ENCODE measurements around the gene RPP21.

Gene RPP21

DNA sequence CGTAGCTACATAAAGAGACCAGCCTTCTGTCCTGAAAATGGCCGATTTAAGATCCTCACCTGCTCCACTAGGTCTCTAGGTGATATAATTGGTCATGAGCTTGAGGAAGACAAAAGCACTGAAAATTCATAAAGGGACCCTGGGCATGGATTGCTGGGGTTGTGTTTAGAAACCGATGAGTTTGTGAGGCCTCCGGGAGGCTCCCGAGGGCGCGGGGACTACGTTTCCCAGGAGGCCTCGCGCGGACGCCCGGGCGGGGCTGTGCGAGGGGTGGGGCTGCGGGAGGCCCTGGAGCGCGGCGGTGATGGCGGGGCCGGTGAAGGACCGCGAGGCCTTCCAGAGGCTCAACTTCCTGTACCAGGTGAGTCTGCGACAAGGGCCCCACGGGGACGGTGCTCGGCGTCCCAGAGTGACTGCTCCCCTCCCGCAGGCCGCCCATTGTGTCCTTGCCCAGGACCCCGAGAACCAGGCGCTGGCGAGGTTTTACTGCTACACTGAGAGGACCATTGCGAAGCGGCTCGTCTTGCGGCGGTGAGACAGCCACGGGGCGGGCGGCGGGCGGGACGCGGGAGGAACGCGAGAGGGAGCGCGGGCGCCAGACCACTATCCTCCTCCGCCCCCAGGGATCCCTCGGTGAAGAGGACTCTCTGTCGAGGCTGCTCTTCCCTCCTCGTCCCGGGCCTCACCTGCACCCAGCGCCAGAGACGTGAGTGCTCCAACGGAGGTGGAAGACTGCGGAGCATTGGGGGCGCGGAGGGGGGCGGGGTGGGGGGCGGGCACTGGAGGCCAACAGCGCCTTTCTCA is at the start of gene RPP21:
TSS of gene RPP21 (plus strand) at position 289 of the 804 bp plus-strand sequence. CDS start at position 305, 16 bp downstream.
- peak; percentile 78 for DNase-seq (ENCODE audit: low spot score)

DNA sequence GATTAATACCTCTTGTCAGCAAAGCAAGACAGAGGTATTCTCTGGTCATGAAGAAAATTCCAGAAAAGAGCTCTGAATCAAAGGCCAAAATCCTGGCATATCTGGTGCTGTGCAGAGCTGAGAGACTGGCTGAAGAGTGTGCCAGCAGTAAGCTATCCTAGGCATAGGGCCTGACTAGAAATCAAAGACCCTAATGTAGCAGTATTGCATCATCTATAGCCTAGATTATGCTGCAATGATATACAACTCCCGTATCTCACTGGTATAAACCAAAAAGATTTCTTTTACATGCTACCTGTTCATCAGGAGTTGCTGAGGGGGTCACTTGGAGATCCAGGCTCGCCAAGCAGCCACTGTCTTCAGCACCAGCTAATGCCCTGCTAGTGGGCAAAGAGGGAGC is 49.1 kb upstream of the RPP21 start:
- no peak for DNase-seq (ENCODE audit: low spot score)

DNA sequence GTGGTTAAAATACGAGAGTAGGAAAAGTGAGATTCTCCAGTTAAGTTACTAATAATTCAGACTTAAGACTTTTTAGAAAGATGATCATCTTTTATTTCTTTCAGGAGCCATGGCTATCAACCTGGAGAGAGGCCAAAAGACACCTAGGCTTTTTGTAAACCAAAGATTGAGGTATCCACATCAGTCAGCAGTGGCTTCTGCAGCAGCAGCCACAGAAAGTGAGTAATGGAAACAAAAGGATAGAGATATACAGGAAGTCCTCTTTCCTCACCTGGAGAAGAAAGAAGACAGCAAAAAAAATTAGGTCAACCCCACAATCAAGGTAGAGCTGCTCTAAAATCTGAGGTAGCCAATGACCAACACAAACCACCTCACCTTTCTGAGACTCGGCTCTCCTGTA is 41.0 kb upstream of the RPP21 start:
- no peak for DNase-seq (ENCODE audit: low spot score)

DNA sequence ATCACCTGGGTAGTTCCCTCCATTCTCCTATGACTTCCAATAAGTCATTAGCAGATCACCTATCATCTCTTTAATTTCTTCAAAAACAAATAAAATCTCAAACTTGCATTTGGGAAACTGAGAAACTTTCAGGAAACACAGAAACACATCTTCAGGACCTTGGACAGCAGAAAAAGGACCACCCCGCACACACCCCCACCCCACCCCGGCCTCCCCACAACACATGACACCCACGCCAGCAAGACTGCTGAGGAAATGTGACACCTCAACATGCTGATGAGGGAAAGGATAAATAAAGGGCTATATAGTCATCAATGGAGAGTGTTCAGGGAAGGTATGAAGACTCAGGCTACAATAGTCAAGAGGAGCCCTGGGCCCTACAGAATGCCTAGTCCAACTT is 33.9 kb upstream of the RPP21 start:
- DNase-seq (ENCODE audit: low spot score) = no peak

DNA sequence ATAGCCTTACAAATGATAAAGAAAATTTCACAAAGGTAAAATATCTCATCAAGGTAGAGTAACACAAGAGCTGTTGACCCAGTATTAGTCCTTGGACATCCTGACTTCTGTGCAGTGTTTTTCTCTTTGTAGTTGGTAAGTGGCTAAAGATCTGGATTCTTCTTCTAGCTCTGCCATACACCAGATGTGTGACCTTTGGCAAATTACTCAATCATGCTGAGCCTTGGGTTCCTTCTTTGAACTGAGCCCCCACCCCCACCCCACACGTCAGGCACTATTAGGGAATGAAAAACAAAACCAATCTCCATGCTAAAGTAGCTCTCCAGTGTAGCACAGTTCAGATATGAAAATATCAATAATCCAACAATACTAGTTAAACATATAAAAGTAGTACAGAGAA is 33.3 kb upstream of the RPP21 start:
- DNase-seq (ENCODE audit: low spot score) = no peak

DNA sequence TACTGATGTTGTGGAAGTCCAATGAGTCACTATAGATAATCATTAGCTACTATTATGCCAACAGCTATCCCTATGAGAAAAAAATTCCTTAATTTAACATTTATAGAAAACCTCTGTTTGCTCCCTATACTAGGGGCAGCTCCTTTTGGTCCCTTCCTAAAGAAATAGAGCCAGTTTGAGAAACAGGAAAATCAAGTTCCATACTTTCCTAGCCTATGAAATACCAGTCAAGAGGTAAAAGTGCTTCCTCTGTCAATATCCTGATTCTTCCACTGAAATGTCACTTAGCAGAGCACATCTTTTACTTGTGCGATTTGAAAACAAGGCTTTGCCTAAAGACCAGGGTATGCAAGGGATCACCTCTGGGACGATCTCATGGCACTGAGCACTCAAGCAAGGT is 32.7 kb upstream of the RPP21 start:
- DNase-seq (ENCODE audit: low spot score) = no peak

DNA sequence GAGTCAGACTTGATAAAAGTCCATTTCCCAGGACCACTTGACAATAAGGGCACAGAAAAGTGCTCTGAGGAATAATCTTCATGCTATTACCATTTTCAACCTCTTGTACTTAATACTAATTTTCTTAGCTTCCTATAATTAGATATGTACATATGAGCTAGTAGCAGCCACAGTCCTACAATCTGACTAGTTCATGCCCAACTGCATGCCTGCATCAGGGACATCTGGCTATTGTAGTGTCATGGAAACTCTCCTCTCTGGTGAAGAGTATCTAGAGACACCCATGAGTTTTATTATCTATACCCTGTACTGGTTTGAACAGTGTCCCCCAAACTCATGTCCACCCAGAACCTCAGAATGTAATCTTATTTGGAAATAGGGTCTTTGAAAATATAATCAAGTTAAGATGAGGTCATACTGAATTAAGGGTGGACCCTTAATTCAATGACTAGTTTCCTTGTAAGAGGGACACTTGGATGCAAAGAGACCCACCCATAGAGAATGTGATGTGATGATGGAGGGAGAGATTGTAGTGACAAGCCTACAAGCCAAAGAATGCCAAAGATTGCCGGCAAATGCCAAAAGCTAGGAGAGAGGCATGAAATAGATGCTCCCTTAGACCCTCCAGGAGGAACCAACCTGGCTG is 32.2 kb upstream of the RPP21 start:
- DNase-seq (ENCODE audit: low spot score) = no peak

DNA sequence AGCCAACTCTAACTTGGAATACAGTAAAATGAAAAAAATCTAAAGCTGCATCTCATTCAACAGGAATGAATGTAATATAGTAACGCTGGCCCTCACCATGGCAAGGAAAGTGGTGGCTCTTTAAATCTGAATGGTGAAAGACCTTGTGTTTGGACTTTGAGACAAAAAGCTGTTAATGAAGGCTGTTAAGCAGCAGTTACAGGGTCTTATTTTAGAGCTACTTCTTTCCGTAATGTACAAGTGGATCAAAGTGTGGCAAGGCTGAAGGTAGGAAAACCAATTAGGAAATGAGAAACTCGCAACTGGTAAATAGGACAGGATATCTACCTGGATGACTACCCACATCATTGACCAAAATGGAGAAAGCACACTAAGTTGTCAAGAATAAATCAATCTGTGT is 29.8 kb upstream of the RPP21 start:
- DNase-seq (ENCODE audit: low spot score) = no peak

DNA sequence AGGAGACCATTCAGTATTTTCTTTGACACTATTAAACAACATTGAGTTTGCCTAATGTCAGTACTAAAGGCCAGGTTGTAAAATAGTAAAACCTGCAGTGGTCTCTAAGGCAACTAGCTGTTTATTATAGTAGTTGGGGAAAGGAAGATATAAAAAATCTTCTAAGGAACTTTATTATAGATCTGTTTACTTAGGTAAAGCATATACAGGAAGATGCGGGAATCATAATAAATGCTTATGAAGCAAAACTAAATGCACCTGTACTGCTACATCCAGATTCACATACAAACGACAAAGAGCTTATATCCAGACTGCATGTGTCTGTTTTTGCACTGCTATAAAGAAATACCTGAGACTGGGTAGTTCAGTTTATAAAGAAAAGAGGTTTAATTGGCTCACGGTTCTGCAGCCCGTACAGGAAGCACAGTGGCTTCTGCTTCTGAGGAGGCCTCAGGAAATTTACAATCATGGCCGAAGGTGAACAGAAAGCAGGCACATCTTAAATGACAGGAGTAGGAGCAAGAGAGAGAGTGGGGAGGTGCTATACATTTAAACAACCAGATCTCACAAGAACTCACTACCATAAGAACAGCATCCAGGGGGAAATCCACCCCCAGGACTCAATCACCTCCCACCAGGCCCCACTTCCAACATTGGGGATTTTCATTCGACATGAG is 26.9 kb upstream of the RPP21 start:
- DNase-seq (ENCODE audit: low spot score) = no peak

DNA sequence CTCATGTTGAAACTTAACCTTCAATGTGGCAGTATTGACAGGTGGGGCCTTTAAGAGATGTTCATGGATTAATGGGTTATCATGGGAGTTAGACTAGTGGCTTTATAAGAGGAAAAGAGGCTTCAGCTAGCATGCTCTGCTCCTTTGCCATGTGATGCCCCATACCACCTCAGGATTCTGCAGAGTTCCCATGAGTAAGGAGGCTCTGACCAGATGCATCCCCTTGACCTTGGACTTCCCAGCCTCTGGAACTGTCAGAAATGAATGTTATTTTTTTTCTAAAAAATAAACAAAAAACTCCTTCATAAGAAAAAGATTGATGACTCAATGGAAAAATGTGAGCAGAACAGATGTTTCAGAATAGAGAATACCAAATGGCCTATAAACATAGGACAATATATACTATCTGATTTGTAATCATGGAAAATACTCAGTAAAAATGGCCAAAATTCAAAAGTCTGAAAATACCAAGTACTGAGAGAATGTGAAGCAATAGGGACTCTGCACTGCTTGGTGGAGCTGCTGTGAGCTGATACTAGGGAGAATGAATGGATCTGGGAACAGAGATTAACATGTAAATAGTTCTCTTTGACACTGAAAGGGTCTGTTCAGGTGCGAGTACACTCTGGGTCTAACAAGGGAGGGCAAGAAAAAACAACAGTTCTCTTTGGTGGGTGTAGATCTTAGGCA is 25.7 kb upstream of the RPP21 start:
- no peak for DNase-seq (ENCODE audit: low spot score)

DNA sequence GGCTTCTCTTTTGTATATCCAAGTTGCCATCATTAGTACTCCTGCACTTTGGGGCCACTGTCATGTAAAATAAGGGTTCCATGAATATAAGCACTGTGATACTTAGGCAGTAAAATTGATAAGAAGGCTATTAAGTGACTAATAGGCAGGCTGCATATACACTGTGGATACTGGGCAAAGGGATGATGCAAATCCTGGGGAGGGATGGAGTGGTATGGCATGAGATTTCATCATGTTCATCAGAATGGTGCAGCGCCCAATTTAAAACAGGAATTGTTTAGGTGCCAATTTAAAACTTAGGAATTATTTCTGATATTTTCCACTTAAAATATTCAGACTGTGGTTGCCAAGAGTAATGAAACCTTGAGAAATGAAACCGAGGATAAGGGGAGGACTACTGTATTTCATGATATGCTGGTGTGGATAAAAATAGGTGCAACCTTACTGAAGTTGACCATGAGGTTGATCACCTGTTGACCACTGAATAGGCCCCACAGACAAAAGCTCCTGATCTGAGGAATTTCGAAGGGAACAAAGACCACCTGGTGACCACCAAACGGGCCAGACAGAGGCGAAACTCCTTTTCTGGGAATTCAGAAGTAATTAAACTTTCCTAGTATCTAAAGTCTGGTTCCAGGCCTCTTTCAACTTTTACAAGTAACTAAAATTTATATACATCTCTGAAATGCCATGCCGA is 23.1 kb upstream of the RPP21 start:
- DNase-seq (ENCODE audit: low spot score) = no peak

DNA sequence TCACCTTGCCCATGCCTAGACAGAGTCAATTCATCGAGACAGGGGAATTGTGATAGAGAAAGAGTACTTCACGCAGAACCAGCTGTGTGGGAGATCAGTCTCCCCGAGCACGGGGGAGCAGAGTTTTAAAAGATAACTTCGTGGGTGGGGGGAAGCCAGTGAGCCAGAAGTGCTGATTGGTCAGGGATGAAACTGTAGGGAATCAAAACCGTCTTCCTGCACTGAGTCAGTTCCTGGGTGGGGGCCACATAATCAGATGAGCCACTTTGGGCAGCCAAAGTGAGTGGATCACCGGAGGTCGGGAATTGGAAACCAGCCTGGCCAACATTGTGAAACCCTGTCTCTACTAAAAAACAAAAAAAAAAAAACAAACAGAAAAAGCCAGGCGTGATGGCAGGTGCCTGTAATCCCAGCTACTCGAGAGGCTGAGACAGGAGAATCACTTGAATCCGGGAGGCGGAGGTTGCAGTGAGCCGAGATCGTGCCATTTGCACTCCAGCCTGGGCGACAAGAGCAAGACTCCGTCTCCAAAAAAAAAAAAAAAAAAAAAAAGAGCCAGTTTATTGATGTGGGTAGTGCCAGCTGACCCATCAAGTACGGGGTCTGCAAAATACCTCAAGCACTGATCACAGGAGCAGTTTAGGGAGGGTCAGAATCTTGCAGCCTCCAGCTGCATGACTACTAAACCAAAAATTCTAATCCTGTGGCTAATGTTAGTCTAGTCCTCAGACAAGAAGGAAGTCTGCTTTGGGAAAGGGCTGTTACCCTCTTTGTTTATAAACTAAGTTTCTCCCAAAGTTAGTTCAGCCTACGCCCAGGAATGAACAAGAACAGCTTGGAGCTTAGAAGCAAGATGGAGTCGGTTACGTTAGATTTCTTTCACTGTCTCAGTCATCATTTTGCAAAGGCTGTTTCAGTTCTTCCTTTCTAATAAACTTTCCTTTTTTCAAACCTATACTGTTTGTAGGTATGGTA is 22.1 kb upstream of the RPP21 start:
- DNase-seq (ENCODE audit: low spot score) = no peak

DNA sequence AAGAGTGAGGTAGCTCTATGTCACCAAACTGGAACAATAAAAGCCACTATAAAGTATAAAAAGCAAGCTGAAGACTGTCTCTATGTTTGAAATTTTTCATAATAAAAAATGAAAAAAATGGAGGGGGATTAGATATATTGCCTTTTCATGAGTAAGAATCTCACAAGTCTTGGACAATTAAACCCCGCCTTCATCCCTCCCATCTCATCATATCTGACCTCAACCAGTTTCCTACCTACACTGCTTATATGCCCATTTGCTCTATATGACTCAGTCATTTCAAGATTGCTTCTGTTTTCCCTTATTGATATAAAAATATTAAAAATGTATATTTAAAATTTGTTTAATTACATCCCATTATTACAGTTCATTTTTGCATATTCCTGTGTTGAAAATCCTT is 21.1 kb upstream of the RPP21 start:
- no peak for DNase-seq (ENCODE audit: low spot score)

DNA sequence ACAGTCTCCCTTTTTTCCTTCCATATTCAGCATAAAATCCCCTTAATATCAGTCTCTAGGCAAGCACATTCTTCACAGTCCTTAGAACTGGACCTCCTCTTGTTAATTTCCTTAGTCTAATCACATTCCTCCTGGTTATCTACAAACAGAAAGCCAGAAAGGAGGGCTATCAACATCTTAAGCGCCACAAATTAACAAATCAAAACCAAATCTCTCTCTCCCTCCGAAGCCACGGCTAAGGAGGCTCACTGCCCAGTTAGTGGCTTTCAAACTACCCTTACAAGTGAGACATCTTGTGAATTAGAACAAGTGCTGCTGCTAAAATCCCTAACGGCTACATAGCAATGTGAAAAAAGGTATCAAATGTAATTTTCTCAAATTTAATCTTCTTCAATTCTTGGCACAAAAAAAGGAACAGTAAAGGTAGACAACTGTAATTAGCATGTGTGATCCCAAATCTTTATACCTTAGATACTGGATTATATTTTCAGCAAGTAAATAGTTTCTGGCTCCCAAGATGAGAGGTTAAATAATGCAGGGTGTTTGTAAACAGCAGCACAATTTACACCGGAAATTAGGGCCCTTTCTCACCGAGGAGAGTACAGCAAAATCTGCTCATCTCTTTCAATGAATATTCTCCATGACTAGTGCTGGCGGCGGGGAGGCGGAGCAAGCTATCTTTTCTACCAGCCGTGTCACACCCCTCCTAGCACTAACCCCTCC is 19.6 kb upstream of the RPP21 start:
- DNase-seq (ENCODE audit: low spot score) = peak; percentile 75

DNA sequence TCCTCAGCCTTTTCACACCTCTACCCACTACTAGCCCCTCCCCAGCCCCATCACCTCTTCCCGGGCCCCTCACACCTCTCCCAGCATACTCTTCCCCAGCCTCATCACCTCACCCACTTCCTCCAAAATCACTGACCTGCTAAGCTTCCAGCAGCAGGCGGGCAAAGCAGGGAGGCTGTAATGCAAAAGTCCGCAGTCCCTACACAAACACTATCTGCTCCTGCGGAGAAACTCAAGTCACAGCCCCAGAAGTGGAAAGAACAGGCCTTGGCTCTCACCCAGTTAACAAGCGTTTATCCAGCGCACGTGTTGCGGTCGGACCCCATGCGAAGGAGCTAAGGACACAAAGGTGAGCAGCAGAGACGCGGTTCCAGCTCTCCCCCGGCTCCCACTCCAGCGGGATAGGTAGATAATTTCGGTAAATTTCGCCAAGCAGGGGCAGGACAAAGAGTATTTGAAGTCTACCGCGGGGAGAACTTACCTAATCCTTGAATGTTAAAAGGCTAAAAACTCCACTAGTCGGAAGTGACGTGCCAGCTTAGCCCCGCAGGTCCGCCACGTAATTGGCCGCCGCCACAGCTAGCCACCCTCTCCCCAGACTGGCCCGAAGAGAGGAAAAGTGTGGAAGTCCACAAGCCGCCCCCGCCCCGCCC is 19.0 kb upstream of the RPP21 start:
- peak; percentile 64 for DNase-seq (ENCODE audit: low spot score)

DNA sequence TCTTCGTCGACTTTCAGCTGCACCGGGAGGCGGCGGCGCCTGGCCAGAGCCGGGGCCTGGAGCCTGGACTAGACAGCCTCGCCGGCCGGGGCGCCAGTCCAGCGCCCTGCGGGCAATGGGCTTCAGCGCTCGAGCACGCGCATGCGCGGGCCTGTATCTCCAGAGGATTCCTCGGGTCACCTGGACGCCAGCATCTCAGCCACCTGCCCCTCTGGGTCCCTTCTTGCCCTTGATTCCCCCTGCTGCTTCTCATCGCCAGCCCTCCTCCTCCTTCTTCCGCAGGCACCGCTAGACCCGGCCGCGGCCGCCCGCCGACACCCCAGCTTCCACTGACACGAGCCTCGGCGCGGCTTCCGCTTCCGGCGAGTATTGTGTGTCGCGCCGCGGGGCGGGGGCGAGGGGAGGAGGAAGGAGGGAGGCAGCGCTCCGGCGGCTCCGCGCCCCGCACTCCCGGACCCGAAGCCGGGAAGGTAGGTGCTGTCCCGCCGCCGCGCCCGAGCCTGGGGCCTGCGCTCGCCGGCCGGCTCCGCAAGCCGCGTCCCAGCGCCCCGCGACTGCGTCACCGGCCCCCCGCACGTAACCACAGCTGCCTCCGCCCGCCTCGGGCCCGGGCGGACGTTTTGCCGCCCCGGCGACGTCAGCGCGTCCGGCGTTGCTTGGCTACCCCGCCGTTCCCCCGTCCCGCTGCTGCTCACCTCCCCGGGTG is 18.3 kb upstream of the RPP21 start, which contains the start of gene TRIM39:
TSS of gene TRIM39 (plus strand) at position 402 of the 706 bp plus-strand sequence. CDS start 2,391 bp downstream, outside the sequence.
- DNase-seq (ENCODE audit: low spot score) = peak; percentile 85

DNA sequence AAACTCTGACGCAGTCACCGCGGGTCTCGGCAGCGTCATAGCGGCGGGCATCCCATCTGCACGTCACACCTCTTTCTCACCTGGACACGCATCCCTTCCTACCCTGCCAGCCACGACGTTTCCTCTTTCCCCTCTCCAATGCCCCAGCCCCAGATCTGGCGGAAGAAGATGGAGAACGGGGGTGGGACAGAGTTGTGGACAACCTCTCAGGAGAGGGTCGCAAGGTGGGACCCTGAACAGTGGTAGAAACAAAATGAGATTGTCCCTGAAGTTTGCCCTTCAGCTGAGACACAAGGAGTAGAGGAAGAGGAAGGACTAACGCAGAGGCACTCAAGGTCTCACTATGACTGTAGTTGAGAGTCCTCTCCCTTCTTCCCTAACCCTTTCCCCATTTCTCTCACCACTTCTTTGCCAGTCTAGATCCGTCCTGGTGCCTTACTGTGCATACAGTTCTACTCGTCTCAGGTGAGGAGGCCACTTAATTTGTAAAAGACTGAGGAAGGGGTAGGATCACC is 17.7 kb upstream of the RPP21 start:
- DNase-seq (ENCODE audit: low spot score) = no peak

DNA sequence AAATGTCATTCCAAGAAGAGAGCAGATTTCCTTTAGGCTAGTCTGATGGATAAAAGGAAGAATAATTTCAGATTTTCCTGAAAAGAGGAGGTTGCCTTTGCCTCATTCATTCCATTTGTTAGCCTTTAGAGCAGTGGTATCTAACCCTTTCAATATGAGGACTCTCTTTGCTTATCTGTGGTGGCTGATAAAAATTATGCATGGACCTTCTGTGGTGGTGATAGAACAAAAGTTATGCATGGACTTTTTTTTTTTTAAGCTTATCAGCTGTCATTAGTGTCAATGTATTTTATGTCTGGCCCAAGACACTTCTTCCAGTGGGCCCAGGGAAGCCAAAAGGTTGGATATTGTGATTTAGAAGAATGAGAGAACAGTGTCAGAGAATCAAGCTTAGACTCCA is 16.6 kb upstream of the RPP21 start:
- no peak for DNase-seq (ENCODE audit: low spot score)

All from hematopoietic multipotent progenitor cell treated with erythropoietin and hydrocortisone succinate and interleukin-3 and kit ligand, for 17 days (in vitro differentiated cells).